ENCODE data around the gene KCNAB1.

Gene KCNAB1

DNA sequence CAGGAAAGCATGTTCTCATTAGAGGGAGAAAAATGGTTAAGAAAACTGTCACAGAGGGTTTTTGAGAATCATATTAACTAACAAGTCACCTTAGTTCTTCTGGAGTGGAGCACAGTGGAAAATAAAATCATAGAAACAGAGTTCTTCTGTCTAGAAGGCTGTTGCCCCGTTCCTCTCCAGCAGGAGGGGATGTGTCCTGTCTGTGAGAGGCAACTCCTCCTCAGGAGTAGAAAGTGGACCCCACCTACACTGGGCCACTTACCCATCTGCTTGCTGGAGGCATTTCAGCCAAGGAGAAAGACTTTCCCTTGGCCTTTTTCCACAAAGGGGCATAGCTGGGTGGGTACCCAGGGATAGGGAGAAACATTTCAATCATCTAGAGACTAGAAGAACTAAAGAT lies 327.9 kb downstream of the KCNAB1 start:
- Histone ChIP-seq H3K36me3 (ENCODE audit: insufficient read depth, low read length) (no peaks in the 10 kb centered on the region), H3K79me2 (ENCODE audit: insufficient read depth, low read length) (no peaks in the 10 kb centered on the region), H3K4me1 (ENCODE audit: insufficient read depth, low read length, severe bottlenecking) (no peaks in the 10 kb centered on the region), H4K20me1 (ENCODE audit: insufficient read depth, low read length) (no peaks in the 10 kb centered on the region), H3K27ac (ENCODE audit: low read depth, low read length, poor library complexity, severe bottlenecking) (no peak overlapping the region), H3K9me3 (ENCODE audit: low read length) (no peaks in the 10 kb centered on the region), H3F3A (ENCODE audit: insufficient read depth, low read length) (no peaks in the 10 kb centered on the region), H3K9me2 (ENCODE audit: low read depth, low read length) (no peaks in the 10 kb centered on the region), H3K9ac (ENCODE audit: low read length) (no peak overlapping the region), H3K4me2 (ENCODE audit: low read length) (no peak overlapping the region), H2AFZ (ENCODE audit: low read length) (no peak overlapping the region), H3K4me3 (ENCODE audit: low read depth, low read length, poor library complexity, severe bottlenecking) (no peak overlapping the region), H3K27me3 (ENCODE audit: insufficient read depth, low read length) (no peaks in the 10 kb centered on the region)
- no peak for TF ChIP-seq EZH2 (IDR thresholded peaks at IDR 0.05; ENCODE audit: borderline replicate concordance, low read length)
- TF ChIP-seq CTCF (IDR thresholded peaks at IDR 0.05; ENCODE audit: low read length), result peak; percentile 59

- Histone ChIP-seq H3K27me3 (ENCODE audit: insufficient read depth, low read length) (no peaks in the 10 kb centered on the region), H3K79me2 (ENCODE audit: insufficient read depth, low read length) (no peaks in the 10 kb centered on the region), H3K4me2 (ENCODE audit: low read length) (no peak overlapping the region), H3K27ac (ENCODE audit: low read depth, low read length, poor library complexity, severe bottlenecking) (no peak overlapping the region), H3K4me1 (ENCODE audit: insufficient read depth, low read length, severe bottlenecking) (no peaks in the 10 kb centered on the region), H3K9me3 (ENCODE audit: low read length) (no peaks in the 10 kb centered on the region), H4K20me1 (ENCODE audit: insufficient read depth, low read length) (no peaks in the 10 kb centered on the region), H3K4me3 (ENCODE audit: low read depth, low read length, poor library complexity, severe bottlenecking) (no peak overlapping the region), H3F3A (ENCODE audit: insufficient read depth, low read length) (no peaks in the 10 kb centered on the region), H3K9ac (ENCODE audit: low read length) (no peak overlapping the region), H2AFZ (ENCODE audit: low read length) (no peak overlapping the region), H3K9me2 (ENCODE audit: low read depth, low read length) (no peaks in the 10 kb centered on the region), H3K36me3 (ENCODE audit: insufficient read depth, low read length) (no peaks in the 10 kb centered on the region)
- peak; percentile 91 for TF ChIP-seq CTCF (IDR thresholded peaks at IDR 0.05; ENCODE audit: low read length)
- no peak for TF ChIP-seq EZH2 (IDR thresholded peaks at IDR 0.05; ENCODE audit: borderline replicate concordance, low read length)
Measured at GRCh38 chr3:156449710-156450574, 329.6 kb downstream of the KCNAB1 start.

- H3F3A ChIP-seq (ENCODE audit: insufficient read depth, low read length), result no peaks in the 10 kb centered on the region
- no peaks in the 10 kb centered on the region for H3K27me3 ChIP-seq (ENCODE audit: insufficient read depth, low read length)
- H3K4me1 ChIP-seq (ENCODE audit: insufficient read depth, low read length, severe bottlenecking), result no peaks in the 10 kb centered on the region
- no peak overlapping the region for H3K9ac ChIP-seq (ENCODE audit: low read length)
- no peak overlapping the region for H3K4me3 ChIP-seq (ENCODE audit: low read depth, low read length, poor library complexity, severe bottlenecking)
- no peaks in the 10 kb centered on the region for H3K79me2 ChIP-seq (ENCODE audit: insufficient read depth, low read length)
- no peak overlapping the region for H2AFZ ChIP-seq (ENCODE audit: low read length)
- no peak overlapping the region for H3K4me2 ChIP-seq (ENCODE audit: low read length)
- H3K27ac ChIP-seq (ENCODE audit: low read depth, low read length, poor library complexity, severe bottlenecking), result no peak overlapping the region
- no peaks in the 10 kb centered on the region for H3K9me3 ChIP-seq (ENCODE audit: low read length)
- H4K20me1 ChIP-seq (ENCODE audit: insufficient read depth, low read length), result no peaks in the 10 kb centered on the region
- no peak for TF ChIP-seq EZH2 (IDR thresholded peaks at IDR 0.05; ENCODE audit: borderline replicate concordance, low read length)
- peak; percentile 43 for TF ChIP-seq CTCF (IDR thresholded peaks at IDR 0.05; ENCODE audit: low read length)
- no peaks in the 10 kb centered on the region for H3K36me3 ChIP-seq (ENCODE audit: insufficient read depth, low read length)
- H3K9me2 ChIP-seq (ENCODE audit: low read depth, low read length), result no peaks in the 10 kb centered on the region
Measured at GRCh38 chr3:156455839-156456238, 335.5 kb downstream of the KCNAB1 start.
